ENCODE results near the gene STARD8.

STARD8 gene

DNA sequence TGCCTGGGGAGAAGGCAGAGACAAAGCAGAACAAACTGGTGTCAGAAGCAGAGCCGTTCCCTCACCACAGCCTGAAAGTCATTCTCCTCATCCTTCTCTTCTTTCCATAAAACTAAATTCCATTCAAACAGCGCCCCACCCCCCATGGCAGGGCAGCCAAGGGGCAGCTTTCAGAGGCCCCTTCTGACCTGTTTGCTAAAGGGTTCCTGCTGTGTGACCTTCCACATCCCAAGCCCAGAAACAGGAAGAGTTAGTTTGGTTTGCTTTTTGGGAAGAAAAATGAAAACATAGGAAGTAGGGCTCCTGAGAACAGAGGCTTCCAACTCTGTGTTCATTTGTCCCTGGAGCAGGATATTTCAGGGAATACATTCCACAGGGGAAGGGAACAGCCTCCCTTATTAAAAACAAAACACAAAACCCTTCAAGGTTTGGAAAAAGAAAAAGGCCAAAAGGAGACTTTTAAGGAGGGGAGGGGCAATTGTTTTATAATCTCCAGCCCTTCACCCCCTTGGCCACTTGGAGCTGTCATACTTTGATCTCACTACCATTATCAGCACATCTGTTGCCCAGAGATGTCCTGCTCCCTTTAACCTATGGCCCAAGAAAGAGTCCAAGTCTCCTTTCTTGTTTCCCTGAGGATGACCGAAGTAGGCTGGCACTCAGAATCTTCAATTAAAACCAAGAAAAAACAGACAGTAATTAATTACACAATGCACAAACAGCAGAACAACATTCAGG, 25.3 kb downstream of the STARD8 start:
- no peak overlapping the region for H3K4me3 ChIP-seq (ENCODE audit: low read depth, low read length)
- TF ChIP-seq, protein P1, sequence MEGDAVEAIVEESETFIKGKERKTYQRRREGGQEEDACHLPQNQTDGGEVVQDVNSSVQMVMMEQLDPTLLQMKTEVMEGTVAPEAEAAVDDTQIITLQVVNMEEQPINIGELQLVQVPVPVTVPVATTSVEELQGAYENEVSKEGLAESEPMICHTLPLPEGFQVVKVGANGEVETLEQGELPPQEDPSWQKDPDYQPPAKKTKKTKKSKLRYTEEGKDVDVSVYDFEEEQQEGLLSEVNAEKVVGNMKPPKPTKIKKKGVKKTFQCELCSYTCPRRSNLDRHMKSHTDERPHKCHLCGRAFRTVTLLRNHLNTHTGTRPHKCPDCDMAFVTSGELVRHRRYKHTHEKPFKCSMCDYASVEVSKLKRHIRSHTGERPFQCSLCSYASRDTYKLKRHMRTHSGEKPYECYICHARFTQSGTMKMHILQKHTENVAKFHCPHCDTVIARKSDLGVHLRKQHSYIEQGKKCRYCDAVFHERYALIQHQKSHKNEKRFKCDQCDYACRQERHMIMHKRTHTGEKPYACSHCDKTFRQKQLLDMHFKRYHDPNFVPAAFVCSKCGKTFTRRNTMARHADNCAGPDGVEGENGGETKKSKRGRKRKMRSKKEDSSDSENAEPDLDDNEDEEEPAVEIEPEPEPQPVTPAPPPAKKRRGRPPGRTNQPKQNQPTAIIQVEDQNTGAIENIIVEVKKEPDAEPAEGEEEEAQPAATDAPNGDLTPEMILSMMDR (IDR thresholded peaks at IDR 0.05; ENCODE audit: control insufficient read depth, extremely low read depth, insufficient read depth): no peak
- no peak for DNase-seq (ENCODE audit: low read depth)

DNA sequence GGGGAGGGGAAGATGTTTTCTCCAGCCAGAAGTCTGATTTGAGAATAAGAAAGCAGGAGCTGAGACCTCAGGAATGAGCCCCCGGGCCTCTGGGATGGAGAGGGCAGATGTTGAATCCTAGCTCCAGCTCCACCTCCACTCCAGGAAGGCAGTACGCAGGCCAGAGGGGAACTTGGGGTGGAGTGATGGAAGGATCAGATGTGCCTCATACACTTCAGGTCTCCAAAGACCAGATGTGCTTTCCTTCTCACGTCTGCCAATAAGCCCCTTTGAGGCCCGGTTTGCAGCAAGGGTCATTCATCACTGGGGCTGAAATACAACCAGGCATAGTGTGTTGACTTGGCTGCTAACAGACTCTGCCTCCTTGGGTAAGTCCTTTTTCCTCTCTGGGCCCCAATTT, 28.1 kb downstream of the STARD8 start:
- DNase-seq (ENCODE audit: low read depth): no peak
- H3K4me3 ChIP-seq (ENCODE audit: low read depth, low read length): no peak overlapping the region

DNA sequence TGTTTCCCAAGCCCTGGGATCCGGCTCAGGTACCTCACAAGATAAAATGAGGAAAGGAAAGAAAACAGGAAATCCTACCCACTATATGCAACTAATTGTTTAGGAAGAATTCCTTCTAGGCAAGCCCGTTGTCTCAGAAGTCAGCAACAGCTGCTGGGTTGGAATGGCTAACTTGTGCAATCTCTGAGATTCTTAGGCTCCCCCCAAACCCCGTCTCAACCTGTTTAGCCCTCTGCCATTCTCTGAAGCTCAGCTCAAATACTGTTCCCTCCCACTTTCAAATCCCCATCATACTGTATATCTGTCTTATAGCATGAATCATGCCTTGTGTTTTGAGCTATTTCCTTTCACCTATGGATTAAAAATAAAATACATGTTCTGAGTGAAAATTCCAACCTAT, 28.9 kb downstream of the STARD8 start:
- TF ChIP-seq, protein P1 (IDR thresholded peaks at IDR 0.05; ENCODE audit: control insufficient read depth, extremely low read depth, insufficient read depth): no peak
- DNase-seq (ENCODE audit: low read depth): no peak

More for the DNA sequence above, 28.1 kb downstream of the STARD8 start:
- TF ChIP-seq, protein P1 (IDR thresholded peaks at IDR 0.05; ENCODE audit: control insufficient read depth, extremely low read depth, insufficient read depth): no peak

DNA sequence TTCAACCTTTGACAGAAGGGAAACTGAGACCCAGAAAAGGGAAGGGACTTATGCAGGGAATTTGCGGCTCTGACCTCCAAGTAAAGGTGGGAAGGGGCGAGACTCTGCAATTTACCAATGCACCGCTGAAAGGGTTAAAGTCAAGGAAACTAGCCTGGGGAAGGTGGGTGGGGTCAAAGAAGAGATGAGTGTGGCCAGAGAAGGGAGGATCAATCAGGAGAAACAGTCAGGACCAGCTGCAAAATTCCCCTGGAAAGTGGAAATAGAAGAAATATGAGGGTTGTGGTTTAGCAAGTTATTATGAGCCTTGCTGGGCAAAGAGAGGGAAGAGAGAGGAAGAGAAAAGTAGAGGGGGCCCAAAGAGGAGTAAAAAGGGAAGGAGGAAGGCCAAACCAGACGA, 30.5 kb downstream of the STARD8 start:
- TF ChIP-seq, protein P1 (IDR thresholded peaks at IDR 0.05; ENCODE audit: control insufficient read depth, extremely low read depth, insufficient read depth): no peak
- H3K4me3 ChIP-seq (ENCODE audit: low read depth, low read length): no peak overlapping the region
- no peak for DNase-seq (ENCODE audit: low read depth)

More for the DNA sequence above, 28.9 kb downstream of the STARD8 start:
- H3K4me3 ChIP-seq (ENCODE audit: low read depth, low read length): no peak overlapping the region

DNA sequence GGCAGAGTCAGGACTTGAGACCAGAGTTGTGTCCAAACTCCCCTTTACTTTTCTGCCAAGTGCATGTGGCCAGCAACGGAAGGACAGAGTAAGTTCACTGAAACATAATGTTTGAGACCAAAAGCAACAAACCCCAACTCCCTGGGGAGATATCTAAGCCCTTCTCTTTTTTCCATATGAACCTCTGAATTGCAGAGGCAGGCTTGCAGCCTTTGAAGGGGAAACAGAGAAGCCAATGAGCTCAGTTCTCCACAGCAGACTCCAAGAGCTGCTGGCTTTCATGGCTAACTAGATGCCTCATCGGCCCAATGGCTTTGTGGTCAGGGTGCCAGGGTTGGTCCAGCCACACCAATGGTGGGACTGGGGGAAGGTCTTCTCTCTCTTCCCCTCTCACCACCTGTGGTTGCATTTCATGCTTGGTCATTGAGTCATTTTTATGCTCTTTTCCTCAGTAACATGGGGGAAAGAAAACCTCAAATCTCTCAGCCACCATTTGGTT, 34.0 kb downstream of the STARD8 start:
- TF ChIP-seq, protein P1 (IDR thresholded peaks at IDR 0.05; ENCODE audit: control insufficient read depth, extremely low read depth, insufficient read depth): no peak
- H3K4me3 ChIP-seq (ENCODE audit: low read depth, low read length): no peak overlapping the region
- no peak for DNase-seq (ENCODE audit: low read depth)

DNA sequence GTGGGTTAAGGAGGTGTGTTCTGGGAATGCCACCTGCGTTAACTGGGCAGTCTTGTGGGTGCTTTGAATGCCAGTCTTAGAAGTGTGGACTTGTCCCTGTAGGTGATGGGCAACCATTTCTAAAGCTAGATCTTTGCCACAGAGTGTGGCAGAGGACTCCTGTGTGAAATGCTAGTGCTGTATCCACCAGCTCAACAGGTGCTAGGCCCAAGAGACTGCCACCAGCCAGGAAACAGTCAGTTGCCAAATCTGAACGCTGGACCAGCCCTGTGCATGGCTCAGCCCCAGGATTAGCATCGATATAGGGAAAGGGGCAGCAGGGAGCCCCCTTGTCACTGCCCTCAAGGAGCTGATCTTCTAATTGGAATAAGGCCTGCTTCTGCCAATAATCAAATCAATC, 35.3 kb downstream of the STARD8 start:
- H3K4me3 ChIP-seq (ENCODE audit: low read depth, low read length): no peak overlapping the region
- TF ChIP-seq, protein P1 (IDR thresholded peaks at IDR 0.05; ENCODE audit: control insufficient read depth, extremely low read depth, insufficient read depth): no peak
- DNase-seq (ENCODE audit: low read depth): no peak

DNA sequence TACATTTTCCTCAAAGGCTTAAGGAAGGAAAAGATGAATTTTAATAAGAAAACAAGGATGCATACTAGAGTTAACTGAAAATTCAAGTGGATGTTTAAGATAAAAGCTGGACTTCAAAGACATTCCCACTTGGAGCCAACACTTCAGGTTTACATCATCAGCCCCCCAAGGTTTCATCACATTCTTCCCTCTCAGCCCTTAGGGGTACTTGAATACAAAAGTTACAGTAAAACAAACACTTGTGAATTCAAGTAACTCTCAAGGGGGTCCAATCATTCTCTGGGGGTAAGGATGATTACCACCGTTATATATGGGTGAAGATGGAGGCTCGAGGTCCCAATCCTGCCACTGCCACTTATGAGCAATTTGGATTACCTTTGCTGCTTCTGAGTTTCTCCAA, 36.1 kb downstream of the STARD8 start:
- H3K4me3 ChIP-seq (ENCODE audit: low read depth, low read length): no peak overlapping the region
- TF ChIP-seq, protein P1 (IDR thresholded peaks at IDR 0.05; ENCODE audit: control insufficient read depth, extremely low read depth, insufficient read depth): no peak

More for the DNA sequence above, 36.1 kb downstream of the STARD8 start:
- DNase-seq (ENCODE audit: low read depth): no peak
